Measurements from ENCODE around the gene ADPRM. TPM values are rescaled to one million over a fixed set of nuclear protein-coding genes. Genes with fewer than 3 reads are reported as not detected.

The ADPRM gene
- polyA plus RNA-seq, 1 of the 3 experiments (the other 2 are of a cell fraction) = 7.6 TPM

- Histone ChIP-seq H3F3A (replicated peaks; ENCODE audit: insufficient read depth) (peaks cover 7% of the 10 kb centered on the region), H3K79me2 (ENCODE audit: insufficient read depth) (peaks cover 30% of the 10 kb centered on the region), H3K36me3 (replicated peaks in 1 of 2; ENCODE audit: control insufficient read depth in 1 of 2, insufficient read depth in 2 of 2, low read length in 1 of 2) (peaks cover 80 to 87% of the 10 kb centered on the region in 2 experiments), H3K4me3 (ENCODE audit: low read depth in 2 of 2, low read length in 1 of 2) (peak overlapping the region in 1 of 2 experiments; percentile 43; a peak in 1 of 4 replicates), H2AFZ (ENCODE audit: low read depth) (no peak overlapping the region), H3K9me3 (no peaks in the 10 kb centered on the region), H3K9ac (no peak overlapping the region), H3K4me1 (ENCODE audit: control insufficient read depth in 1 of 2, insufficient read depth in 2 of 2, low read depth in 1 of 2, low read length in 1 of 2) (no peaks in the 10 kb centered on the region; a peak in 1 of 4 replicates), H3K9me2 (no peaks in the 10 kb centered on the region), H4K20me1 (ENCODE audit: insufficient read depth) (peaks cover 8% of the 10 kb centered on the region; the same call in 1 of the 2 replicates), H3K27ac (ENCODE audit: low read depth in 2 of 2, low read length in 1 of 2) (no peak overlapping the region), H3K27me3 (ENCODE audit: insufficient read depth) (no peaks in the 10 kb centered on the region), H3K4me2 (no peak overlapping the region)
- WGBS (ENCODE audit: low lambda C conversion rate) = 39% methylated on average over 2 of the region's 2 CpGs
- peak; percentile 46 for DNase-seq
- ChIA-PET POLR2A (no interaction called here), CTCF (interaction anchor here (0.6 to 2.5 kb wide), 10 partner anchors 9 to 191 kb away, joined by 3 to 18 read pairs (median 4); partner anchors contain the start of gene MYH3)
- TF ChIP-seq RAD21 (IDR thresholded peaks at IDR 0.05; ENCODE audit: low read length) = peak; percentile 28; the same call in 1 of the 2 replicates
- peak; percentile 30; the same call in 1 of the 2 replicates for TF ChIP-seq SMC3 (IDR thresholded peaks at IDR 0.05; ENCODE audit: low read depth, low read length)
- no peak for TF ChIP-seq TEAD4 (IDR thresholded peaks at IDR 0.05; ENCODE audit: borderline replicate concordance, insufficient read depth)
- peak; percentile 68 for TF ChIP-seq CTCF (IDR thresholded peaks at IDR 0.05)
These were observed 13.5 kb upstream of the ADPRM start for GRCh38 chr17:10683853-10684252.

- H3K27me3 ChIP-seq (ENCODE audit: insufficient read depth) = no peaks in the 10 kb centered on the region
- no peaks in the 10 kb centered on the region for H3K9me3 ChIP-seq
- no peak overlapping the region for H3K4me3 ChIP-seq (ENCODE audit: low read depth in 2 of 2, low read length in 1 of 2)
- no peaks in the 10 kb centered on the region for H3K9me2 ChIP-seq
- ChIA-PET POLR2A (no interaction called here), CTCF (interaction anchor here (0.8 to 1.8 kb wide), 2 partner anchors 8 to 41 kb away, joined by 3 to 8 read pairs; no protein-coding TSS in a partner anchor)
- DNase-seq = no peak
- H3K4me1 ChIP-seq (ENCODE audit: control insufficient read depth in 1 of 2, insufficient read depth in 2 of 2, low read depth in 1 of 2, low read length in 1 of 2) = no peaks in the 10 kb centered on the region
- H3K36me3 ChIP-seq (replicated peaks in 1 of 2; ENCODE audit: control insufficient read depth in 1 of 2, insufficient read depth in 2 of 2, low read length in 1 of 2) = peaks cover 85 to 86% of the 10 kb centered on the region in 2 experiments
- peaks cover 19% of the 10 kb centered on the region for H4K20me1 ChIP-seq (ENCODE audit: insufficient read depth)
- peaks cover 12% of the 10 kb centered on the region for H3F3A ChIP-seq (replicated peaks; ENCODE audit: insufficient read depth)
- H3K9ac ChIP-seq = no peak overlapping the region
- H3K4me2 ChIP-seq = no peak overlapping the region
- H3K79me2 ChIP-seq (ENCODE audit: insufficient read depth) = peaks cover 67% of the 10 kb centered on the region
- H3K27ac ChIP-seq (ENCODE audit: low read depth in 2 of 2, low read length in 1 of 2) = no peak overlapping the region
- no peak overlapping the region for H2AFZ ChIP-seq (ENCODE audit: low read depth)
- 95% methylated on average over 2 of the region's 2 CpGs for WGBS (ENCODE audit: low lambda C conversion rate)
- no peak for TF ChIP-seq YY1 (IDR thresholded peaks at IDR 0.05; ENCODE audit: low read depth)
- no peak for TF ChIP-seq MEF2A (IDR thresholded peaks at IDR 0.05; ENCODE audit: borderline replicate concordance, low read depth)
- TF ChIP-seq MAX (IDR thresholded peaks at IDR 0.05; ENCODE audit: low read depth) = no peak
- no peak for TF ChIP-seq USF1 (IDR thresholded peaks at IDR 0.05; ENCODE audit: borderline replicate concordance, low read depth)
- no peak for TF ChIP-seq FOXJ3 (CRISPR knock-in tag; IDR thresholded peaks at IDR 0.05)
- TF ChIP-seq RXRA (IDR thresholded peaks at IDR 0.05; ENCODE audit: borderline replicate concordance, low read depth) = no peak
- no peak for TF ChIP-seq IRF3 (IDR thresholded peaks at IDR 0.05; ENCODE audit: low read depth, low read length)
- TF ChIP-seq EP300 (IDR thresholded peaks at IDR 0.05; ENCODE audit: borderline replicate concordance in 1 of 2, low read depth in 1 of 2, low read length in 1 of 2) = no peak
- TF ChIP-seq FOSL2 (IDR thresholded peaks at IDR 0.05; ENCODE audit: borderline replicate concordance, low read depth) = no peak
- no peak for TF ChIP-seq GABPA (IDR thresholded peaks at IDR 0.05; ENCODE audit: low read depth)
- no peak for TF ChIP-seq MXI1 (IDR thresholded peaks at IDR 0.05; ENCODE audit: low read depth, low read length)
- TF ChIP-seq TEAD4 (IDR thresholded peaks at IDR 0.05; ENCODE audit: borderline replicate concordance, insufficient read depth) = no peak
- TF ChIP-seq USF2 (IDR thresholded peaks at IDR 0.05; ENCODE audit: borderline replicate concordance, low read depth, low read length) = no peak
- TF ChIP-seq TAF1 (IDR thresholded peaks at IDR 0.05; ENCODE audit: borderline replicate concordance, low read depth, low read length) = no peak
- no peak for TF ChIP-seq PBX3 (IDR thresholded peaks at IDR 0.05)
- TF ChIP-seq ZBTB33 (IDR thresholded peaks at IDR 0.05; ENCODE audit: borderline replicate concordance, low read depth) = no peak
These were observed 9.9 kb upstream of the ADPRM start for GRCh38 chr17:10687499-10687898.
